ENCODE measurements around the gene ATXN10. TPM values are rescaled to one million over a fixed set of nuclear protein-coding genes. Genes with fewer than 3 reads are reported as not detected.

The ATXN10 gene
- total RNA-seq, 1 donor from 2014 or later: 138 TPM

DNA sequence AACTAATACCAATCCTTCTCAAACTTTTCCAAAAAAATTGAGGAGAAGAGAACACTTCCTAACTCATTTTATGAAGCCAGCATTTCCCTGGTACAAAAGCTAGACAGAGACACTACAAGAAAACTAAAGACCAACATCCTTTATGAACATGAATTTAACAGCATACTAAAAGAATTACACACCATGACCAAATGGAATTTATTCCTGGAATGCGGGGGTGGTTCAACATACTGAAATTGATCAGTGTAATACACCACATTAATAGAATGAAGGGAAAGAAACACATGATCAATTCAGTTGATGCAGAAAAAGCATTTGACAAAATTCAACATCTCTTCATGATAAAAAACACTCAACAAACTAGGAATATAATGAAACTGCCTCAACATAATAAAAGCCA lies 157.2 kb downstream of the ATXN10 start:
- ATAC-seq (no peak), DNase-seq (ENCODE audit: missing footprints) (no peak)
- intact Hi-C loops (cut with DNase I): no loop called here

DNA sequence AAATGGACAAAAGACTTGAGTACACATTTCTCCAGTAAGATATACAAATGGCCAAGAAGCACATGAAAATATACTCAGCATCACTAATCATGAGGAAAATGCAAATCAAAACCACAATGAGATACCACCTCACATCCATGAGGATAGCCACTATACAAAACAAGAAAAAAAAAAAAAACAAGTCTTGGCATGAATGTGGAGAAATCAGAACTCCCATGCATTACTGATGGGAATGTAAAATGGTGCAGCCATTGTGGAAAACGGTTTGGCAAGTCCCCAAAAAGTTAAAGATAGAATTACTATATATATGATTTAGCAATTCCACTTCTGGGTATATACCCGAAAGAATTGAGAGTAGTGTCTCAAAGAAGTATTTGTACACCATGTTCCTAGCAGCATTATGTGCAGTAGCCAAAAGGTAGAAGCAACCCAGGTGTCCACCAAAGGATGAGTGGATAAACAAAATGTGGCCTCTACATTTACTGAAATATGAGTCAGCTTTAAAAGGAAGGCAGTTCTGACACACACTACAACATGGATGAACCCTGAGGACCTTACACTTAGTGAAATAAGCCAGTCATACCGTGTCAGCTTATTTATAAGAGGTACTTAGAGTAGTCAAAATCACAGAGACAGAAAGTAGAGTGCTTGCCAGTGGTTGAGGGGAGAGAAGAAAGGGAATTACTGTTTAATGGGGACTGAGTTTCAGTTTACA lies 159.1 kb downstream of the ATXN10 start:
- intact Hi-C loops (cut with DNase I): no loop called here
- no peak for DNase-seq (ENCODE audit: missing footprints)
- ATAC-seq: no peak

DNA sequence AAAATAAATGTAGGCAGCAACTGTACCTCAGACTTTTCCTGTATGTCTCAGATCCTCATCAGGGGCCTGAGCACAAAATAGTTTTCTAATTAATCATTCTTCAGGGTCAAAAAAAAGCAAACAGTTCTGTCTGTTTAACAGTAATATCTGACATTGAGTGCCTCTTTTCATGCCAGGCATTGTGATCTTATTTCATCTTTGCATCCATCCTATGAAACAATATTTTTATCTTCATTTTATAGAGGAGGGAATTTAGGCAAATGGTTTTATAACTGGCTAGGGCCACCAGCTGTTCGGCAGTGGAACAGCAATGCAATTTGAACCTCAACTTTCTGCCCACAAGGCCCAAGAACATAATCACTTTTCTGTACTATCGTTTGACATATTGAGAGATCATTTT lies 159.8 kb downstream of the ATXN10 start:
- no peak for DNase-seq (ENCODE audit: missing footprints)
- no peak for ATAC-seq
- intact Hi-C loops (cut with DNase I): no loop called here

DNA sequence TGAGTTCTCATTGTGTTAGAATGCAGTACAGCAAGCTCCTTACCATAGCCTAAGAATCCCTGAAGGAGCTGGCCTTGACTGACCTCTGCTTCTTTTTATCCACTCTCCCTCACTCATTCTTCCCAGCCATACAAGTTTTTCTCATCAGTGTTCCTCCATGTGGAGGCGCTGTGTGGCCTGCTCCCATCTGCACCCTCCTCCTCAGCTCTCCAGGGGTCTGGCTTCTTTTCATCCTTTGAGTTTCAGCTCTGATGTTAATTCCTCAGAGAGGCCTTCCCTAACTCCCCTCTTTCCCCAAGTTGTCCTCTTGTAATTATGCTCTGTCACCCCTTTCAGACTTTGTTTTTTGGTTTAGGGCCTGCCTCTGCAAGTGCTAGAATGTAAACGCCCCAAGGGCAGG lies 160.5 kb downstream of the ATXN10 start:
- no peak for ATAC-seq
- DNase-seq (ENCODE audit: missing footprints): no peak
- intact Hi-C loops (cut with DNase I): no loop called here

DNA sequence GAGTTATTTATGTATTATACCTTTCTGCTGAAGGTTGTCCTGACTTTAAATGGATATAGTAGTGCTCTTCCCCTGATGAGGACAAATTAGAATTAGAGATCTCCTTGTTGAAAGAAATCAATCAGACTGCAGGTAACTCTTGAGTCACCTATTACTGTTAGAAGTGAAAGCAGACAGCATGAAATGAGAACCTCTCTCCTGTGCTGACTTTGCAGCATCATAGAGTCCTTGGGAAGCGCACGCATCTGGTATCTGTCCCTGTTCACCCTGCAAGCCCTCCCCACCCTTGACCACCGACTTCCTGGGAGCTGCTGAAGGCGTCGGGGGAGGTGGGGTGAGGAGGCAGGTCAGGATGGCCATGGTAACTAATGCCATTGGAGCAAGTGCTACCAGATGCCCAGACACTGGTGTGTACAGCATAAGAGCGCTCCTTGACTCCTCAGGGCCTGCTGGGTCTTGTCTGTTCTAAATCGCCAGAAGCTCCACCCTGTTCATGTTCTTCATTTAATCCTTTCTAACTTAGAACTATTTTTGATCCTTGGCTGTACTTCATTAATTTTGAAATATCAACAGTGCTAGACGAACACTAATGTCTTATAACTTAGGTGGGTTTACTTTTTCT lies 161.4 kb downstream of the ATXN10 start:
- intact Hi-C loops (cut with DNase I): no loop called here
- no peak for ATAC-seq
- DNase-seq (ENCODE audit: missing footprints): no peak

DNA sequence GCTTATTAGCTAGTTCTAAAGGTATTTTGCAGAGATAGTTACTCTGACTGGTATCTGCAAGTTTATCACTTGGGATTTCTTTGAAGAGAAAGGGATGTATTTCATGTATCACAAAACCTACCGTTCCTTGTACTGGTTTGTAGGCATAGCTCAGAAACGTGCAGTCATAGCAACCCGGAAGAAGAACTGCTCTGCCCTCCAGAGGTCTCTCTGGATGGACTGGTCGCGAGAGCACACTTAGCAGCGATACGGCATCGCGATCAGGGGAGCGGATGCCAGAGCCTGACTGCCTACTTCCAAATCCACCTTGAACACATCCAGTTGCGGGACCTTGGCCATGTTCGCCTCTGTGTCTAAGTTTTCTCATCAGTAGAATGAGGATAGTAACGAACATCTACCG lies 162.0 kb downstream of the ATXN10 start:
- DNase-seq (ENCODE audit: missing footprints) (no peak), ATAC-seq (no peak)
- intact Hi-C loops (cut with DNase I): no loop called here

DNA sequence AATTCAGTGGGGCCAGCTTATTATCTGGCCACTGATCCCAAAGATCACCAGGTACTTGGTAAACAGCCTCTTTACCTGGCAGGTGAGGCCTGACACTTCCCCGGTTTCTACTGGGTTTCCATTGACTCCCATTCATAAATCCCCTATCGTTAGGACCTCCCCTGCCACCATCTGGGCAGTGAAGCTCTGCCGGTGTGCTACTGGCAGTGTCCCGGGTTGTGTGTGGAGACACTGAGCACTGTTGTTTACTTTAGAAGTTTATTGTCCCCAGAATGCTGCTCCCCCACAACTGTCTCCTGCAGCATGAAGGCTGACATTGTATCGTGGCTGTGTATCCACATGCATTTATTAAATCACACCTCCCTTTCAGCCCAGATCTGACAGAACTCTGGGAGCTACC lies 162.6 kb downstream of the ATXN10 start:
- intact Hi-C loops (cut with DNase I): no loop called here
- DNase-seq (ENCODE audit: missing footprints): no peak
- ATAC-seq: no peak

DNA sequence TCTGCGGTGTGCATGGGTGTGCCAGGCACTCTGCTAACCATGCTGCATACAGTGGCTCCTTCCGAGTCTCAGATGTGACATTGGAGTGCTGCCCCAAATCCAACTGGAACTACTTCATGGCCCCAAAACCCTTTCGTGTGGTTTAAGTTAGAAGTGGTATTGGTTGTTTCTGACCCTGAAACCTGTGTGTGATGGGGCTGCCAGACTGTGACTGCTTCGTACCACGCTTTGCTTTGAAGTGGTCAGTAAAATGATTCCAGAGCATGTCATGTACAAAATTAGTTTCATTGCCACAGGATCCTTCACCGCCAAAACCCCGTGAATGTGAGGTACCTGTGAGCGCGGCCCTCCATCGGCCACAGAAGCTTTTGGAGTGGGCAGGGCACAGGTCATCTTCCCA lies 163.2 kb downstream of the ATXN10 start:
- ATAC-seq (no peak), DNase-seq (ENCODE audit: missing footprints) (no peak)
- intact Hi-C loops (cut with DNase I): no loop called here

DNA sequence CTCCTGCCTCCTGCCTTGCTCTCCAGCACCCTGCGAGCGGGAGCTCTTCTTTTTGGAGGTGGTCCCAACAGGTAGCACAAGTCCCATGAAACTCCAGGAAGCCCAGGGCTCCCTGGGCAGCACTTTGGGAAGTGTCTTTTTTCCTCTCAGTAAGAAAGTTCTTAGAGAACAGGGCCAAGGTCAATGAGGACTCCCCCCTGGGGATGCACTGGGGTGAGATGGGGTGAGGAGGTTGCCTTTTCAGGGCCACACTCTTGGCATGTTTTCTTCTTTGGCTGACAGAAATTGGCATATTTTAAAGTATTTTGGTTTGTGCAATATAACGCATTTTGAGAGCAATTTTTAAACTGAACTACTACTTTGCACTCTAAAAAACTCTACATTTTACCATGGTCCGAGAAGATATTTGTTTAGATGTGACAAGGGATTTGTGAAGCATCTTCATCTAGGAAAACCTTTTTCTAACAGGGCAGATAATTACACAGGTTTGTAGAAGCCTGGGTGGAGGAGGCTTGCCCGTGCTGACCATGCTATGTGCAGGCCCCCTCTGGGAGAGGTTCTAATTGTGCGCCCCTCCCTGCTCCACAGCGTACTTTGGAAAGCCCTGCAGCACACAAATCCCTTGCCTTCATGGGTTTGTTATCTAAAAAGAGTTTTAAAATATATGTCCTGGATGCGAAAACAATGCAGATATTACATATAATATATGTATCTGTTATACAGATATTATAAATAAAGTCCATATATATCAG lies 165.0 kb downstream of the ATXN10 start:
- no peak for ATAC-seq
- no peak for DNase-seq (ENCODE audit: missing footprints)
- intact Hi-C loops (cut with DNase I): no loop called here

DNA sequence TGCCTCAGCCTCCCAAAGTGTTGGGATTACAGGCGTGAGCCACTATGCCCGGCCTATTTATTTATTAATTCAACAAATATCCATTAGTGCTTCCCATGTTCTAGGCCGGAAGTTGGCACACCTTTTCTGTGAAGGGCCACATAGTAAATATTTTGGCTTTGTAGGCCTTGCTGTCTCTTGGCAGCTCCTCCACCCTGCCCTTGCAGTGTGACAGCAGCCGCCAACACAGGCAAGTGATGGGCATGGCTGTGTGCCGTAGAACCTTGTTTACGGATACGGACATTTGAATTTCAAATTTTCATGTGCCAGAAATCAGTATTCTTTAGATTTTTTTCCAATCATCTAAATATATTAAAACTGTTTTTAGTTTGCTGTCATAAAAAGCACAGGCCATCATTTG lies 165.9 kb downstream of the ATXN10 start:
- DNase-seq (ENCODE audit: missing footprints): no peak
- intact Hi-C loops (cut with DNase I): no loop called here
- no peak for ATAC-seq

DNA sequence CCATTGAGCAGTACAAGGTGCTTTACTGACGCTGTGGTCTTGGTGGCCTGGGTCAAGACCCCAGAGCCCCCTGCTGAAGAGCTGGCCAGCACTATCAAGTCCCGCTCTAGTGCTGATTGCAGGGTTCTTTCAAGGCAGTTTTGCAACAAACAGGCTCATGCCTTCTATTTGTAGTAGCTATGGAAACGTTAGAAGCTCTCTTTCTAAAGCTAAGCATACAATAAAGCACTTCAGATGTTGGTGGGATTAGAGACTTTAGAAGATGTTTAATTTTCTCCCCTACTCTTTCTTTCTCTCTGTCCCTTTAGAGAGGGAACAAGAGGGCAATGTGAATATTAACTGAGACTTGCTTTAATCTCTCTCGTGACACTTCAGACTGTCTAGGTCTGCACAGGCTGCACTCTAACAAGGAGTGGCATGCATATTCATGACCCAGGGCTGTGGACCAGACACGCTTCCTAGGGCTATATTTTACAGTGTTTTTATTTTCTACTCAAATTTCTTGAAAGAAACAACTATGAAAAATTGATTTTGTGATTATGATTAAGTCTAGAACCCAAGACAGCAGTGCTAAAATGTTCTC lies 166.8 kb downstream of the ATXN10 start:
- DNase-seq (ENCODE audit: missing footprints): no peak
- no peak for ATAC-seq
- intact Hi-C loops (cut with DNase I): no loop called here

DNA sequence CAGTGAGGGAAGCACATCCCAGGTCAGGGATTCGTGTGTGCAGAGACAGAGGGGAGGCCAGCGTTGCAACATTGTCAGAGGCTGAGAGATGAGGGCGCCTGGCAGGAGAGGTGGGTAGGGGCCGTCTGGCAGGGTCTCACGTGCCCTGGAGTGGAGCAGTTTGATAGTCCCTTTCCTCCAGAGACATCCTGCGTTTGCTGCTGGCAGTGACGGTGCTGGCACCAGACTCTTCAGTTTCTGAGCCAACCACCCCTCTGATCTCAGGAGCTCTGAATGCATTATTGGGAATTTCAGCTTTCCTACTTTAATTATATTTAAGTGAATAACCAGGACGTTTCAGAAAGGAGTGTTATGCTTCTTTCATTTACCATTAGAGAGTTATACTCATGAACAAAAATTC lies 168.8 kb downstream of the ATXN10 start:
- DNase-seq (ENCODE audit: missing footprints) (no peak), ATAC-seq (no peak)
- intact Hi-C loops (cut with DNase I): no loop called here

DNA sequence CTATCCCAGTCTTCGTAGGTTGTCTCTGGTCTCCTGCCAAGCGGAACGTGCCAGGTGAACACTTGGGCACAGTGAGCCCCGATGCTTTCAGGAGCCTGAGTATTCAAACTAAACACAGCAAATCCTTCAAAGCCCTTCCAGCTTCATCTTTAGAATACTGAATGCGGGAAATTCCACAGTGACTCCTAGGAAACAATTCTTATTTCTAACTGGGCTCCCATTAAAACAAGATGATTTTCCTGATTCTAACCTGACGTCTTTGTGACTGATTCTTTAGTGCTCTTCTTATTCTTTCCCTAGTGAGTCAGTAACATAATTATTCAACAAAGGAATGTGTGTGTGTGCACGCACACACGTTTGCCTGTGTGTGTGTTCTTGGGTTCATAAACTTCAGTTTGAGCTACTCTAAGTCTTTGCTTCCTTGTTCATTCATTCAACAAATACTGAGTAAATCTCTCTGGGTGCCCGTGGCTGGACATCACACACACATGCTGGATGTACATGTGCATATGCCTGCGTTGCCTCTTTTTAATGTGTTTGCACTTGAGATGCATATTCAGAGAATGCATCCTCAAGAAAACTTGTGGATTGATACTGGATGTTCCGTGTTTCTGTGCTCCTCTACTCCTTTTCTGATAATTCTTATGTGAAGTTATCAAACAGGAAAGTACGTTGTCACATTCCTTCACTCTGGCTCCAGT lies 170.8 kb downstream of the ATXN10 start:
- ATAC-seq: no peak
- DNase-seq (ENCODE audit: missing footprints): no peak

DNA sequence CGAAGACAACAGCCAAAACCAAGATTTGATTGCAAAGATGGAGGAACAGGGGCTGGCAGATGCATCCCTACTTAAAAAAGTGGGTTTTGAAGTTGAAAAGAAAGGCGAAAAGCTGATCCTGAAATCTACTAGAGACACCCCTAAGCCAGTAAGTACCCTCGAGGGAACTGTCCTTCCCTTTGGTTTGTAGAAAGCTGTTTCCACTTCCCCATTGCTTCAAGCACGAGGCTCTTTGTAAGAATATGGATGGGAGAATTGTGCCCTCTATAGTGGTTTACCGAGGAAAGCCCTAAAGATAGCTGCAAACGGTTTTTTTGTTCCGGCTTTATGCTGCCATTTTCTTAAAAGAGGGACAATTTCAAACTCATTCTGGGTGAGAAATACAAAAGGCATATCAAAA lies 171.4 kb downstream of the ATXN10 start:
- intact Hi-C loops (cut with DNase I): no loop called here
- ATAC-seq (no peak), DNase-seq (ENCODE audit: missing footprints) (no peak)

More for the DNA sequence above, 170.8 kb downstream of the ATXN10 start:
- intact Hi-C loops (cut with DNase I): no loop called here

DNA sequence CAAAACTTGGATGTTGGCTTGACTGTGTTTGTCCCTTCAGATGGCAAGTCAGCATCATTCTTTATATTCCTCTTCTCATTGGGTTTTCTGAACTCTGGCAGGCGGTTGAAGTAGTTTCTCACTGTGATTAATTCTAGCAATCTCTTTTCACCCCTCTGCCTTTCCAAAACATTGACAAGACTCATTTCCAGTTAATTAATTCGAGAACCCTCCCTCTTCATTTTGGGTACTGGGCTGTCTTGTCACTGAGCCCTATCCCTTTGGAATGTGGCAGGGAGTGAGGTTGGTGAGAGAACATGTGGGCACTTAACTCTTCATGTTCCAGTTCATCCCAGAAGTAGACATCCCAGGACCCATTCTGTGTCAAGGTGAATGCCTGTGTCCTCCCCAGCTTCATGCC lies 172.4 kb downstream of the ATXN10 start:
- ATAC-seq: no peak
- no peak for DNase-seq (ENCODE audit: missing footprints)
- intact Hi-C loops (cut with DNase I): no loop called here

DNA sequence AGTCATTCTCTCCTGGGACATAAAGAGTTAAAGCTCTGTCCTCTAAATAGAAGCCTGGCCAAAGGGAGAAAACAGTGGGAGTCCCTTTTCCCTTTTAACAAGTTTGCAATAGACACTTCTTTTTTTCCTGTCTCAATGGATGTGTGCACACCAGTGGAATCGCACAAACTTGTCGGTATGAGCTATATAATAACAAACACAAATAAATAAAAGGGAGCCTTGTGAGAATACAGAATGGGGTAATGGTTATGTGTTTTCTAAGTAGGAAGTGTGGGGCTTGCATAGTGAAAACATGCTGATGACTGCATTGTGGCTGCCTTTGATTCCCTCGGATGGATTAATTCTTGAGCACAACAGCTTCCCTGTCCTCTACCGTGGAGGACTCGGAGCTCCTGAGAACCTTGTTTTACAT lies 173.4 kb downstream of the ATXN10 start:
- ATAC-seq (no peak), DNase-seq (ENCODE audit: missing footprints) (no peak)
- intact Hi-C loops (cut with DNase I): no loop called here

DNA sequence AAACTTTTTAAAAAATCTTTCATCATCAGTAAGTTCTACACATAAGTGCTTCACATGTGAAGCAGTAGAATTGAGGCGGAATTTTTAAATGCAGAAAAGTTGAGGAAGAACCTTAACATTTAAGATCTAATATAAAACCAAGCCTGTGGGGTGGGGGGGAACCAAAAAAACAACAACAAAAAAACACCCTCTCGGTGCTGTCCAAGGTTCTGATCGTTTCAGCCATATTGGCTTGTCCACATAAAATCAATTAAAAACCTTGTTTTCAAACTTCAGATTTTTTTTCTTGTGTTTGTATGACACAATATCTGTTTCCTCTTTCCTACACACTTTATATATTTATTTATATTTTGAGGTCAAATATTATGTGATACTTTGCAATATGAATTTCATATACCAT lies 175.3 kb downstream of the ATXN10 start:
- DNase-seq (ENCODE audit: missing footprints) (no peak), ATAC-seq (no peak)
- intact Hi-C loops (cut with DNase I): no loop called here

DNA sequence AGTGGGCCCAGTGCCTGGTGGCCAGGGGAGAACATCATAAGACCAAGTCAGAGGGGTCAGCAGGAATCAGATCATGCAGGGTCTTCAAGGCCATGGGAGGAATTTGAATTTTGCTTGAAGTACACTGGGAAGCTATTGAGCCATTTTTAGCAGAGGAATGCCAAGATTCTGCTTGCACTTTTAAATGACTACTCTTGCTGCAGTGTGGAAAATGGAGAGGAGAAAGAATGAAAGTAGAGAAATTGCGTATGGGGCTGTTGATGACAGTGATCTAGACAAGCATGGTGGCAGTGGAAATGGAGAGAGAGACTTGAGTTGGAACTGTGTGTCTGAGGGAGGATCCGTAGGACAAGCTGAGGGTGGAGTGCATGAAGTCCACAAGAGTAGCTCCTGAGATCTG lies 177.3 kb downstream of the ATXN10 start:
- ATAC-seq (no peak), DNase-seq (ENCODE audit: missing footprints) (no peak)
- intact Hi-C loops (cut with DNase I): no loop called here

DNA sequence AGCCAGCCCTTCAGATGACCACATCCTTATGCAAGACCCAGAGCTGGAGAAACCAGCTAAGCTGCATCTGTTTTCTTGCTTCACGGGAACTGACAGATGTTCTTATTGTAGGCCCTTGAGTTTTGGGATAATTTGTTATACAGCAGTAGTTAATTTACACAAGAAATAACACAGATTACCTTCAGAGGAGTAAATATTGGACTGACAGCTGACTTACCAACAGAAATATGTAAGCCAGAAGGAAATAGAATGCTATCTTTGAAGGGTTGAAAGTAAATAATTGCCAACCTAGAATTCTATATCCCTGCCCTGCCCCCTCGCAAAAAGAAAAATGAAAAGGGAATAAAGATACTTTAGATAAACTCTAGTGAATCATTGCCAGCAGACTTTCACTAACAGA lies 181.2 kb downstream of the ATXN10 start:
- ATAC-seq (no peak), DNase-seq (ENCODE audit: missing footprints) (no peak)
- intact Hi-C loops (cut with DNase I): no loop called here
